ENCODE results near the gene STARD3. TPM values are rescaled to one million over a fixed set of nuclear protein-coding genes. Genes with fewer than 3 reads are reported as not detected.

Gene STARD3
- polyA plus RNA-seq, 1 donor from 2014 or later: 105 TPM

GRCh38 chr17:39665642-39666224, 28.8 kb downstream of the STARD3 start:
- no peak overlapping the region for H3K27ac ChIP-seq (ENCODE audit: low read length)
- peaks cover 19% of the 10 kb centered on the region for H3K27me3 ChIP-seq (ENCODE audit: insufficient read depth, low read depth, low read length)
- H3K9me3 ChIP-seq (ENCODE audit: low read length): no peaks in the 10 kb centered on the region
- H3F3A ChIP-seq (ENCODE audit: insufficient read depth, low read length, poor library complexity, severe bottlenecking): no peaks in the 10 kb centered on the region
- H3K4me3 ChIP-seq (ENCODE audit: low read length): no peak overlapping the region
- no peaks in the 10 kb centered on the region for H3K9me2 ChIP-seq (ENCODE audit: insufficient read depth, low read length)
- H3K9ac ChIP-seq (ENCODE audit: low read length): no peak overlapping the region
- no peaks in the 10 kb centered on the region for H4K20me1 ChIP-seq (ENCODE audit: insufficient read depth)
- no peak for TF ChIP-seq RAD21 (conservative IDR thresholded peaks at IDR 0.05)
- no peak for TF ChIP-seq EZH2 (IDR thresholded peaks at IDR 0.05; ENCODE audit: borderline replicate concordance, insufficient read depth, low read length, poor library complexity, severe bottlenecking)
- no peak for TF ChIP-seq CTCF (IDR thresholded peaks at IDR 0.05; ENCODE audit: poor library complexity, severe bottlenecking)
- TF ChIP-seq SMC3 (conservative IDR thresholded peaks at IDR 0.05; ENCODE audit: poor library complexity): no peak
- no peak for TF ChIP-seq POLR2AphosphoS5 (IDR thresholded peaks at IDR 0.05)
- no peaks in the 10 kb centered on the region for H3K36me3 ChIP-seq (ENCODE audit: insufficient read depth, low read length)
- no peak overlapping the region for H2AFZ ChIP-seq (ENCODE audit: low read depth, low read length)
- H3K79me2 ChIP-seq (replicated peaks; ENCODE audit: insufficient read depth, low read length): no peaks in the 10 kb centered on the region
- no peak overlapping the region for H3K4me2 ChIP-seq (ENCODE audit: low read length)

GRCh38 chr17:39666231-39666600, 29.3 kb downstream of the STARD3 start:
- H3K79me2 ChIP-seq (replicated peaks; ENCODE audit: insufficient read depth, low read length): no peaks in the 10 kb centered on the region
- no peak overlapping the region for H3K27ac ChIP-seq (ENCODE audit: low read length)
- TF ChIP-seq RAD21 (conservative IDR thresholded peaks at IDR 0.05) (no peak), CTCF (IDR thresholded peaks at IDR 0.05; ENCODE audit: poor library complexity, severe bottlenecking) (no peak), EP300 (conservative IDR thresholded peaks at IDR 0.05; ENCODE audit: poor library complexity, severe bottlenecking) (no peak), TAF1 (IDR thresholded peaks at IDR 0.05; ENCODE audit: low read depth) (no peak), REST (IDR thresholded peaks at IDR 0.05; ENCODE audit: borderline replicate concordance) (no peak), SMC3 (conservative IDR thresholded peaks at IDR 0.05; ENCODE audit: poor library complexity) (no peak), POLR2AphosphoS5 (IDR thresholded peaks at IDR 0.05) (no peak), EZH2 (IDR thresholded peaks at IDR 0.05; ENCODE audit: borderline replicate concordance, insufficient read depth, low read length, poor library complexity, severe bottlenecking) (no peak), MXI1 (conservative IDR thresholded peaks at IDR 0.05; ENCODE audit: poor library complexity, severe bottlenecking) (no peak)
- H3K9me3 ChIP-seq (ENCODE audit: low read length): no peaks in the 10 kb centered on the region
- no peak overlapping the region for H2AFZ ChIP-seq (ENCODE audit: low read depth, low read length)
- no peak overlapping the region for H3K4me2 ChIP-seq (ENCODE audit: low read length)
- no peaks in the 10 kb centered on the region for H4K20me1 ChIP-seq (ENCODE audit: insufficient read depth)
- no peaks in the 10 kb centered on the region for H3K9me2 ChIP-seq (ENCODE audit: insufficient read depth, low read length)
- no peak overlapping the region for H3K4me3 ChIP-seq (ENCODE audit: low read length)
- no peaks in the 10 kb centered on the region for H3F3A ChIP-seq (ENCODE audit: insufficient read depth, low read length, poor library complexity, severe bottlenecking)
- no peak overlapping the region for H3K9ac ChIP-seq (ENCODE audit: low read length)
- peaks cover 19% of the 10 kb centered on the region for H3K27me3 ChIP-seq (ENCODE audit: insufficient read depth, low read depth, low read length)
- H3K36me3 ChIP-seq (ENCODE audit: insufficient read depth, low read length): no peaks in the 10 kb centered on the region

Measured in neural cell (in vitro differentiated cells).